Transverse colon (tissue), 4 donors: ENCODE data around the gene FEN1. TPM values are rescaled to one million over a fixed set of nuclear protein-coding genes. Genes with fewer than 3 reads are reported as not detected.

ENCODE experiments used
- DNase-seq: peaks from one replicate; pipeline ENCODE4 v3.0.0-alpha.2; 2019
- H3K27ac ChIP-seq, 4 donors: fragments of 200-600 bp; sonication (generic); 2 replicates each; pipeline ENCODE4 v1.5.1; 2016 to 2018; ENCODE audit warnings: inconsistent platforms in 4 of 4
- H3K27me3 ChIP-seq: fragments of 200-600 bp; sonication (generic); 2 replicates; pipeline ENCODE4 v1.5.1; 2017; ENCODE audit warnings: inconsistent platforms
- H3K36me3 ChIP-seq, 4 donors: fragments of 200-600 bp; sonication (generic); 2 replicates each; pipeline ENCODE4 v1.5.1; 2017 to 2019; ENCODE audit warnings: inconsistent platforms in 4 of 4
- H3K4me1 ChIP-seq, 4 donors: fragments of 200-600 bp; sonication (generic); 2 replicates each; pipeline ENCODE4 v1.5.1; 2017 to 2020; ENCODE audit warnings: inconsistent platforms in 4 of 4
- H3K4me3 ChIP-seq, 4 donors: fragments of 200-600 bp; sonication (generic); 1 replicate in 1 of 4; 2 replicates in 3 of 4; pipeline versions ENCODE4 v1.5.1 to v1.6.1; 2017 to 2019; ENCODE audit warnings: inconsistent platforms in 4 of 4
- H3K9me3 ChIP-seq, 2 donors: fragments of 200-600 bp; sonication (generic); 2 replicates each; pipeline ENCODE4 v1.5.1; 2017 to 2019; ENCODE audit warnings: inconsistent platforms in 2 of 2
- EP300 ChIP-seq: sonication (generic); formaldehyde crosslinking; IDR thresholded peaks from one replicate; pipeline ENCODE4 v1.6.1; 2017; ENCODE audit warnings: antibody characterized with exemption, low read depth
- POLR2A ChIP-seq: fragments of 450-650 bp; IDR thresholded peaks from one replicate; pipeline ENCODE4 v1.6.1; 2016; ENCODE audit warnings: antibody characterized with exemption, mild to moderate bottlenecking, moderate library complexity
- POLR2AphosphoS5 ChIP-seq, 3 donors: sonication (generic); formaldehyde crosslinking; IDR thresholded peaks; one replicate each; pipeline ENCODE4 v1.6.1; 2016; ENCODE audit warnings: antibody characterized with exemption in 3 of 3
- WGBS, 2 donors: methylation state at CpG; one replicate each; pipeline ENCODE4 v1.1.5; 2018; ENCODE audit warnings: low coverage in 1 of 2; 5-methylcytosine and 5-hydroxymethylcytosine counted together
- in situ Hi-C, 4 donors: fragments of 200-750 bp; cut with MboI; loops; one replicate each; pipeline versions ENCODE4 v1.15.0 to v1.15.1; 2017; ENCODE audit warnings: low sequenced_read_pairs in 3 of 4, low pct_ligation_motif_present in 1 of 4, low pct_unique_long_range_greater_than_20kb in 1 of 4
- intact Hi-C: fragments of 100-400 bp; cut with DNase I; formaldehyde crosslinking; loops from one replicate; pipeline ENCODE4 v1.15.1; 2023; ENCODE audit warnings: low total_unique reads
- total RNA-seq, 4 donors: library from RNA; depleted of rRNA; stranded (reverse); fragments of >200 nt; gene quantifications; one replicate each; pipeline ENCODE4 v1.1.0, GENCODE V29; 2016
- TF ChIP-seq, protein P1 (sequence below), 5 experiments: fragments of 200-600 bp in 3 of 5; fragments of 450-650 bp in 2 of 5; sonication (generic) in 3 of 5; IDR thresholded peaks; 1 replicate in 2 of 5; 2 replicates in 3 of 5; pipeline ENCODE4 v1.5.1; 2016 to 2017; ENCODE audit warnings: antibody characterized with exemption in 5 of 5, inconsistent platforms in 3 of 5, mild to moderate bottlenecking in 2 of 5, moderate library complexity in 1 of 5

Gene FEN1
- total RNA-seq, 4 donors from 2014 or later = 1.00 to 9.4 (median 4.5) TPM

DNA sequence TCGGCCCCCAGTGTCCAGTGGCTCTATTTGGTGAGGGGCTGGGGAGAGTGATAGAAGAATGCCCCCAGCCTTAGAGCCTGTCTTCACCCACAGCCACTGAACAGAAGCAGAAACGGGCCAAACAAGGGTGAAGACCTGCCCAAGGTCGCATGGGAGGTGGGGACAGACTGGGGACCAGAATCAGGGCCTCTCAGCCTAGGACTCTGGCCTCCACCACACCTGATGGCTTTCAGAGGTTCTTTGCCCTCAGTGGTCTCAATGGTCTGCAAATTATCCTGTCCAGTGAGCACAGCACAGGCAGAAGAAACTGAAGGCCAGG lies 44.8 kb upstream of the FEN1 start:
- Histone ChIP-seq H3K27me3 (peaks cover 9% of the 10 kb centered on the region), H3K4me3 (no peak overlapping the region), H3K9me3 (no peaks in the 10 kb centered on the region), H3K36me3 (no peaks in the 10 kb centered on the region), H3K27ac (no peak overlapping the region), H3K4me1 (peaks cover 7 to 18% (median 17%) of the 10 kb centered on the region in 4 donors)
- DNase-seq = no peak
- intact Hi-C loops = no loop called here
- WGBS, 2 donors = 48% methylated on average over 3 of the region's 3 CpGs; no CpG with 5 or more reads in 1 of the 2 donors
- no peak for TF ChIP-seq EP300
- no peak for TF ChIP-seq POLR2AphosphoS5 (IDR thresholded peaks at IDR 0.05)
- TF ChIP-seq, protein P1, sequence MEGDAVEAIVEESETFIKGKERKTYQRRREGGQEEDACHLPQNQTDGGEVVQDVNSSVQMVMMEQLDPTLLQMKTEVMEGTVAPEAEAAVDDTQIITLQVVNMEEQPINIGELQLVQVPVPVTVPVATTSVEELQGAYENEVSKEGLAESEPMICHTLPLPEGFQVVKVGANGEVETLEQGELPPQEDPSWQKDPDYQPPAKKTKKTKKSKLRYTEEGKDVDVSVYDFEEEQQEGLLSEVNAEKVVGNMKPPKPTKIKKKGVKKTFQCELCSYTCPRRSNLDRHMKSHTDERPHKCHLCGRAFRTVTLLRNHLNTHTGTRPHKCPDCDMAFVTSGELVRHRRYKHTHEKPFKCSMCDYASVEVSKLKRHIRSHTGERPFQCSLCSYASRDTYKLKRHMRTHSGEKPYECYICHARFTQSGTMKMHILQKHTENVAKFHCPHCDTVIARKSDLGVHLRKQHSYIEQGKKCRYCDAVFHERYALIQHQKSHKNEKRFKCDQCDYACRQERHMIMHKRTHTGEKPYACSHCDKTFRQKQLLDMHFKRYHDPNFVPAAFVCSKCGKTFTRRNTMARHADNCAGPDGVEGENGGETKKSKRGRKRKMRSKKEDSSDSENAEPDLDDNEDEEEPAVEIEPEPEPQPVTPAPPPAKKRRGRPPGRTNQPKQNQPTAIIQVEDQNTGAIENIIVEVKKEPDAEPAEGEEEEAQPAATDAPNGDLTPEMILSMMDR (IDR thresholded peaks at IDR 0.05) = peak in 1 of 5 experiments; percentile 5
- no peak for TF ChIP-seq POLR2A
- in situ Hi-C loops = no loop called here

DNA sequence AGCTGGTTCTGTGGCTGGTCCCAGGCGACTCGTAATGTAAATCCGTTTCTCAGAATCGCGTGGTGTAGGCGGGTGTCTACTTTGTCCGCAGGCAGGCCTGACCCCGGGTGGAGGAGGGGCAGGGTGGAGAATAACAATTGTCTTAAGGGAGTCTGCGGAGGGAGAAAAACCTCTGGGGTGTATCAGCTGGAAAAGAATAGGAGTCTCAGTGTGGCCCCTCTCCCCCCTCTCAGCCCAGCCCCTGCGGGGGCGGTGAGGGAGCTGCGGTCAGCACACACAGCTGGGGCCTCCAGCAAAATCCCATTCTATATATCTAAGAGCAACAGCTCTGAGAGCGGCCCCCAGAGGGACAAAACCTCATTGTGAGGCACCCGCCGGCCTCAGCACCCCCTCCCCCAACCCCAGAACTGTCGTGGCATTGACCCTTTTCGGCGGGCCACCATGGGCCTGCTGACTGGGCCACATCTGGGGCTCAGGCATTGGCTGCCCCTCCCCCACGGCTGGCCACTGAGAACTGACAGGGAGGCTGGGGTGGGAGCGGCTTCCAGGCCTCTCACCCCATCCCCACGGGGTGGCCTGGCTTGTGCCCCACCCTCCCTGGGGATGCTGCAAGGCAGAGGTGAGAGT lies 43.0 kb upstream of the FEN1 start:
- no peak overlapping the region for H3K4me3 ChIP-seq
- TF ChIP-seq EP300 = no peak
- no peak for TF ChIP-seq POLR2A
- TF ChIP-seq, protein P1 (IDR thresholded peaks at IDR 0.05) = no peak
- no peak for TF ChIP-seq POLR2AphosphoS5 (IDR thresholded peaks at IDR 0.05)
- no peaks in the 10 kb centered on the region for H3K9me3 ChIP-seq
- H3K4me1 ChIP-seq = peaks cover 7 to 21% (median 19%) of the 10 kb centered on the region in 4 donors
- DNase-seq = no peak
- no peak overlapping the region for H3K27ac ChIP-seq
- 65% methylated on average over 21 of the region's 21 CpGs; no CpG with 5 or more reads in 1 of the 2 donors for WGBS, 2 donors
- intact Hi-C loops = no loop called here
- H3K27me3 ChIP-seq = peaks cover 14% of the 10 kb centered on the region
- H3K36me3 ChIP-seq = no peaks in the 10 kb centered on the region
- in situ Hi-C loops = no loop called here

DNA sequence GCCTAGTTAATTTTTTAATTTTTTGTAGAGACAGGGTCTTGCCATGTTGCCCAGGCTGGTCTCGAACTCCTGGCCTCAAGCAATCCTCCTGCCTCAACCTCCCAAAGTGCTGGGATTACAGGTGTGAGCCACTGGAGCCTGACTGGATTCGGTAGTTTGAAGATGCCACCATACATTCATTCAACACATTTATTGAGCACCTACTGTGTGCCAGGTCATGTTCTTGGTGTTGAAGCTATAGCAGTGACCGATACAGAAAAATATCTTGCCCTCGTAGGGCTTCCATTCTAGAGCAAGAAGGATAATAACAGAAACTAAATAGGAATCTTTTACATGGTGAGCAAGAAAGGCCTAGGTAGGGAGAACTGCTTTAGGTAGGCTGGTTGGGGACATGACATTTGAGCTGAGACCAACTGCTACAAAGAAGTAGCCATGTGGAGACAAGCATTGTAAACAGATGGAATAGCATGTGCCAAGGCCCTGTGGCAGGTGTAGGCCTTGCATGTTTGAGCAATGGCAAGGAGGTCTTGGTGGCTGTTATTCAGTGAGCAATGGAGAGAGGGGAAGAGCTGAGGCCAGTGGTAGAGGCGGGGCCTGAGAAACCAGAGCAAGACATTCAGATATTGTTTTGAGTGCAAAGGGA lies 42.0 kb upstream of the FEN1 start:
- no peak for DNase-seq
- Histone ChIP-seq H3K4me1 (peaks cover 7 to 24% (median 19%) of the 10 kb centered on the region in 4 donors), H3K27me3 (peaks cover 14% of the 10 kb centered on the region), H3K36me3 (no peaks in the 10 kb centered on the region), H3K27ac (no peak overlapping the region), H3K9me3 (no peaks in the 10 kb centered on the region), H3K4me3 (no peak overlapping the region)
- 88 to 94% methylated on average over 5 of the region's 5 CpGs for whole genome bisulfite sequencing, 2 donors
- intact Hi-C loops (no loop called here), in situ Hi-C loops (no loop called here)
- TF ChIP-seq POLR2A (no peak), POLR2AphosphoS5 (IDR thresholded peaks at IDR 0.05) (no peak), EP300 (no peak)
- TF ChIP-seq, protein P1 (IDR thresholded peaks at IDR 0.05) = no peak

DNA sequence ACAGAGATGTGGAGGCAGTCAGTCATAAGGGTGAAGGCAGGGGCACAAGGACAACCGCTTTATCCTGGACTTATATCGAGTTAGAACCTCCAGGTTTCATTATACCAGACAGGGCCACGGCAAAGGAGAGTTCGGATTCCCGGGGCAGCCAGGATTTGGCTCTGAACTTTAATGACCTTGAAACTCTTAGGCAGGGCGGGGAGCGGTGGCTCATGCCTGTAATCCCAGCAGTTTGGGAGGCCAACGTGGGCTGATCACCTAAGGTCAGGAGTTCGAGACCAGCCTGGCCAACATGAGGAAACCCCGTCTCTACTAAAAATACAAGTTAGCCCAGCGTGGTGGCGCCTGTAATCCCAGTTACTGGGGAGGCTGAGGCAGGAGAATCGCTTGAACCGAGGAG lies 41.3 kb upstream of the FEN1 start:
- H3K27me3 ChIP-seq = peaks cover 14% of the 10 kb centered on the region
- DNase-seq = no peak
- no peaks in the 10 kb centered on the region for H3K36me3 ChIP-seq
- in situ Hi-C loops = no loop called here
- H3K4me3 ChIP-seq = no peak overlapping the region
- intact Hi-C loops = no loop called here
- H3K4me1 ChIP-seq = peaks cover 7 to 30% (median 25%) of the 10 kb centered on the region in 4 donors
- H3K9me3 ChIP-seq = no peaks in the 10 kb centered on the region
- WGBS, 2 donors = 74% methylated on average over 14 of the region's 14 CpGs; no CpG with 5 or more reads in 1 of the 2 donors
- TF ChIP-seq, protein P1 (IDR thresholded peaks at IDR 0.05) = no peak
- no peak for TF ChIP-seq EP300
- no peak for TF ChIP-seq POLR2A
- no peak for TF ChIP-seq POLR2AphosphoS5 (IDR thresholded peaks at IDR 0.05)
- H3K27ac ChIP-seq = no peak overlapping the region
